Erythroblast (primary cell): Measurements from ENCODE around the gene EEFSEC.

ENCODE experiments used
- GATA1 ChIP-seq: IDR thresholded peaks from 2 replicates; pipeline ENCODE4 v1.6.1; 2011; ENCODE audit warnings: low read depth, mild to moderate bottlenecking, control low read depth, low read length, moderate library complexity
- POLR2A ChIP-seq: IDR thresholded peaks from 2 replicates; pipeline ENCODE4 v1.6.1; 2011; ENCODE audit warnings: mild to moderate bottlenecking, low read length

- TF ChIP-seq POLR2A (no peak), GATA1 (peak; percentile 21)
Measured at GRCh38 chr3:128128251-128128650, 25.0 kb upstream of the EEFSEC start.
